Gastrocnemius medialis (tissue), 4 donors: ENCODE measurements around the gene ARHGAP23.

Source experiments
- CTCF ChIP-seq, 5 experiments: fragments of 450-650 bp in 3 of 5; fragments of 200-600 bp in 2 of 5; sonication (generic) in 2 of 5; IDR thresholded peaks in 4 of 5; conservative IDR thresholded peaks in 1 of 5; 1 replicate in 4 of 5; 2 replicates in 1 of 5; pipeline ENCODE4 v1.5.1; 2016 to 2019; ENCODE audit warnings: antibody characterized with exemption in 5 of 5, mild to moderate bottlenecking in 3 of 5, moderate library complexity in 3 of 5
- POLR2A ChIP-seq, 2 donors: fragments of 450-650 bp; IDR thresholded peaks; one replicate each; pipeline ENCODE4 v1.6.1; 2017; ENCODE audit warnings: antibody characterized with exemption in 2 of 2, mild to moderate bottlenecking in 2 of 2, moderate library complexity in 2 of 2

- TF ChIP-seq CTCF (IDR thresholded peaks at IDR 0.05 in 4 of 5, conservative IDR thresholded peaks at IDR 0.05 in 1 of 5) (peak; percentile 79 to 96 (median 92)), POLR2A (IDR thresholded peaks at IDR 0.05) (peak in 1 of 2 donors; percentile 8)
Observed at GRCh38 chr17:38557836-38558727, 129.8 kb downstream of the ARHGAP23 start.
